Measurements from ENCODE around the gene CEP112. TPM values are rescaled to one million over a fixed set of nuclear protein-coding genes. Genes with fewer than 3 reads are reported as not detected.

The CEP112 gene
- total and polyA plus RNA-seq, 2 of the 4 experiments (the other 2 are of a cell fraction): 2.5 to 5.6 TPM

DNA sequence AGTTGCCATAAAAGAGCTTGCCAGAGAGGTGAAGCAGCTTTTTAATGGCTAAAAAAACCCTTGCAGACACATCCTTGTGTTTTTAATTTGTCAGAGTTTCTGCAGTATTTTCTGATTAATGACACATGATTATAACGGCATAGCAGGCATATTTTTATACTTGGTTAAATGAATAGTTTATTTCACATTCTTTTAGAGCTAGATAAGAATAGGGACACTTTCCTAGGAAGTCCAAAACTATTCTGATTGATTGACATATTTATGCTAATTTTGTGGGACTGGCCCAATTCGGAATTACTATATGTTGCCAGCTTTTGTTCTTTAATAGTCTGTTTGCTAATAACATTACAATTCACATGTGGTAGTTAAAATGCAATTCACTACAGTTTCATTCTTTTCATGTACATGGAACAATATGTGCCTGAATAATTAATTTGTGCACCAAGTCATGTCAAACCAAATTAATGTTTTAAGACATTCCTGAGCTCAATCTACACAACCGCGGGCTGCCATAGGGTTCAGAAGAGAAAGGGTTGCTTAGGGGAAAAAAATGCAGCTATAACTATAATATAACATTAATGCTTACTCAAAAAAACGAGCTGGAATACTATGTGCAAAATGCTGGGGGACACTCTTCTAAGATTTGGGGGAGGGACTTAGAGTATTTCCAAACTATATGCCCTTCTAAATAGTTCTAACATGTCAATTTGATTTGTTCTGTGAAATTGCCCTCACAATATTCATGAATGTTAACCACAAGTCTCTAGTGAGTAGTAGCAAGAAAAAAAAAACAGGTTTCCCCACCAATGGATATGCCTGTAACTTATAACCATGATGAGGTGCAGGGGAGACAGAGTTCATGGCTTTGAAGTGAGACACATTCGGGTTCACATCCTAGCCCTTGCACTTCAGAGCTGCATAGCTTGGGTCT is 305.4 kb downstream of the CEP112 start:
- WGBS, 2 experiments (ENCODE audit: extremely low coverage in 2 of 2, insufficient read length in 1 of 2): no CpG with 5 or more reads among the region's 6 CpGs
- no peak overlapping the region for H2AK5ac ChIP-seq (ENCODE audit: low read depth, low read length)
- no peaks in the 10 kb centered on the region for H3K79me1 ChIP-seq (ENCODE audit: low read depth in 1 of 2, low read length in 2 of 2)
- no peak overlapping the region for H2AK9ac ChIP-seq (replicated peaks; ENCODE audit: low read depth, low read length, poor library complexity)
- peaks cover 5% of the 10 kb centered on the region for H3K4me1 ChIP-seq (ENCODE audit: control insufficient read depth, insufficient read depth, low read length)
- no peak overlapping the region for H4K5ac ChIP-seq (ENCODE audit: low read depth, low read length)
- BruUV-seq (replicated peaks): no TSS peak
- H3K27ac ChIP-seq (ENCODE audit: insufficient read depth, low read length): no peak overlapping the region
- no peak overlapping the region for H2BK120ac ChIP-seq (ENCODE audit: low read depth, low read length)
- no peak overlapping the region for H4K91ac ChIP-seq (ENCODE audit: insufficient read depth, low read depth, low read length)
- H2AFZ ChIP-seq (replicated peaks; ENCODE audit: low read length, poor library complexity): no peak overlapping the region
- H3K9me3 ChIP-seq (ENCODE audit: control insufficient read depth, insufficient read depth, low read length): no peaks in the 10 kb centered on the region; the same call in 1 of the 2 replicates
- DNase-seq: peak; percentile 12
- ChIA-PET POLR2A (ENCODE audit: unreplicated experiment) (no interaction called here), CTCF (interaction anchor here (0.6 to 1.6 kb wide), 2 partner anchors 22 to 32 kb away, joined by 3 read pairs; no protein-coding TSS in a partner anchor)
- H2BK15ac ChIP-seq (ENCODE audit: low read depth, low read length): no peak overlapping the region
- no peak overlapping the region for H4K8ac ChIP-seq (ENCODE audit: low read depth in 2 of 2, low read length in 2 of 2)
- H3K9ac ChIP-seq (ENCODE audit: low read depth, low read length): no peak overlapping the region
- no peaks in the 10 kb centered on the region for H3K36me3 ChIP-seq (ENCODE audit: control insufficient read depth, insufficient read depth, low read length)
- dilution Hi-C loops (cut with HindIII; ENCODE audit: low sequenced_read_pairs, unreplicated experiment) (no loop called here), in situ Hi-C loops (cut with MboI; ENCODE audit: low sequenced_read_pairs) (no loop called here), intact Hi-C loops (cut with micrococcal nuclease) (no loop called here)
- H3K56ac ChIP-seq (ENCODE audit: extremely low read depth, insufficient read depth, low read length): no peak overlapping the region
- H3K27me3 ChIP-seq (ENCODE audit: control insufficient read depth, insufficient read depth, low read length): no peaks in the 10 kb centered on the region
- no peak overlapping the region for H3K14ac ChIP-seq (replicated peaks; ENCODE audit: low read depth, low read length)
- TF ChIP-seq CTCF (conservative IDR thresholded peaks at IDR 0.05; ENCODE audit: low read depth, low read length) (no peak), MAZ (IDR thresholded peaks at IDR 0.05; ENCODE audit: borderline replicate concordance, low read depth, low read length) (no peak), MXI1 (IDR thresholded peaks at IDR 0.05; ENCODE audit: borderline replicate concordance, low read depth, low read length) (no peak), SMC3 (IDR thresholded peaks at IDR 0.05; ENCODE audit: low read depth, low read length) (no peak), RCOR1 (IDR thresholded peaks at IDR 0.05; ENCODE audit: insufficient replicate concordance, low read length) (no peak), BHLHE40 (IDR thresholded peaks at IDR 0.05; ENCODE audit: low read depth, low read length) (no peak), RAD21 (IDR thresholded peaks at IDR 0.05; ENCODE audit: low read length) (no peak), FOS (IDR thresholded peaks at IDR 0.05; ENCODE audit: low read depth, low read length) (no peak), NFE2L2 (IDR thresholded peaks at IDR 0.05; ENCODE audit: low read depth, low read length) (no peak), CHD1 (IDR thresholded peaks at IDR 0.05; ENCODE audit: low read depth, low read length) (no peak), MAFK (IDR thresholded peaks at IDR 0.05; ENCODE audit: low read depth, low read length) (no peak)
- TF ChIP-seq, protein P1, sequence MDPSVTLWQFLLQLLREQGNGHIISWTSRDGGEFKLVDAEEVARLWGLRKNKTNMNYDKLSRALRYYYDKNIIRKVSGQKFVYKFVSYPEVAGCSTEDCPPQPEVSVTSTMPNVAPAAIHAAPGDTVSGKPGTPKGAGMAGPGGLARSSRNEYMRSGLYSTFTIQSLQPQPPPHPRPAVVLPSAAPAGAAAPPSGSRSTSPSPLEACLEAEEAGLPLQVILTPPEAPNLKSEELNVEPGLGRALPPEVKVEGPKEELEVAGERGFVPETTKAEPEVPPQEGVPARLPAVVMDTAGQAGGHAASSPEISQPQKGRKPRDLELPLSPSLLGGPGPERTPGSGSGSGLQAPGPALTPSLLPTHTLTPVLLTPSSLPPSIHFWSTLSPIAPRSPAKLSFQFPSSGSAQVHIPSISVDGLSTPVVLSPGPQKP (IDR thresholded peaks at IDR 0.05; ENCODE audit: borderline replicate concordance, low read depth, low read length): no peak
- TF ChIP-seq, protein P2, sequence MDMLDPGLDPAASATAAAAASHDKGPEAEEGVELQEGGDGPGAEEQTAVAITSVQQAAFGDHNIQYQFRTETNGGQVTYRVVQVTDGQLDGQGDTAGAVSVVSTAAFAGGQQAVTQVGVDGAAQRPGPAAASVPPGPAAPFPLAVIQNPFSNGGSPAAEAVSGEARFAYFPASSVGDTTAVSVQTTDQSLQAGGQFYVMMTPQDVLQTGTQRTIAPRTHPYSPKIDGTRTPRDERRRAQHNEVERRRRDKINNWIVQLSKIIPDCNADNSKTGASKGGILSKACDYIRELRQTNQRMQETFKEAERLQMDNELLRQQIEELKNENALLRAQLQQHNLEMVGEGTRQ (IDR thresholded peaks at IDR 0.05; ENCODE audit: low read depth, low read length): no peak
- H2BK5ac ChIP-seq (ENCODE audit: low read depth, low read length, poor library complexity, severe bottlenecking): no peak overlapping the region
- no peaks in the 10 kb centered on the region for H3K9me1 ChIP-seq (ENCODE audit: insufficient read depth, low read length)
- no peaks in the 10 kb centered on the region for H4K20me1 ChIP-seq (ENCODE audit: insufficient read depth, low read length)
- H2BK20ac ChIP-seq (ENCODE audit: low read depth, low read length): no peak overlapping the region
- H3K4ac ChIP-seq (ENCODE audit: low read depth, low read length): no peak overlapping the region
- H3K4me3 ChIP-seq (ENCODE audit: insufficient read depth, low read depth, low read length): no peak overlapping the region
- H3K23ac ChIP-seq (ENCODE audit: low read depth, low read length): no peak overlapping the region
- peak; percentile 56 for ATAC-seq (ENCODE audit: low read depth)
- no peak overlapping the region for H3K18ac ChIP-seq (ENCODE audit: low read depth, low read length)
- H3K4me2 ChIP-seq (ENCODE audit: low read depth, low read length): no peak overlapping the region

Measured in IMR-90 (cell line).